GM18517 (cell line): Measurements from ENCODE around the gene LDLRAD3.

Experiments used
- ATAC-seq: cut with Tn5 transposase; IDR thresholded peaks from one replicate; pipeline ENCODE4 v1.9.1; 2021; ENCODE audit warnings: mild to moderate bottlenecking, moderate library complexity; ENCODE audit not compliant: unreplicated experiment

The LDLRAD3 gene

GRCh38 chr11:36014898-36015665, 71.2 kb downstream of the LDLRAD3 start:
- ATAC-seq: no peak

GRCh38 chr11:36015799-36016198, 71.9 kb downstream of the LDLRAD3 start:
- ATAC-seq: no peak

- no peak for ATAC-seq
Observed at GRCh38 chr11:36016263-36016662, 72.4 kb downstream of the LDLRAD3 start.

GRCh38 chr11:36016709-36017108, 72.8 kb downstream of the LDLRAD3 start:
- no peak for ATAC-seq

- no peak for ATAC-seq
Observed at GRCh38 chr11:36019005-36019596, 75.2 kb downstream of the LDLRAD3 start.

GRCh38 chr11:36019722-36020121, 75.9 kb downstream of the LDLRAD3 start:
- no peak for ATAC-seq

GRCh38 chr11:36022882-36023281, 79.0 kb downstream of the LDLRAD3 start:
- no peak for ATAC-seq

GRCh38 chr11:36023922-36024321, 80.1 kb downstream of the LDLRAD3 start:
- no peak for ATAC-seq

- no peak for ATAC-seq
Observed at GRCh38 chr11:36024716-36025115, 80.9 kb downstream of the LDLRAD3 start.

- ATAC-seq: no peak
Observed at GRCh38 chr11:36026315-36026968, 82.6 kb downstream of the LDLRAD3 start.

GRCh38 chr11:36027731-36028130, 83.9 kb downstream of the LDLRAD3 start:
- no peak for ATAC-seq

- ATAC-seq: no peak
Observed at GRCh38 chr11:36029616-36030015, 85.8 kb downstream of the LDLRAD3 start.

- ATAC-seq: no peak
Observed at GRCh38 chr11:36030731-36031281, 86.9 kb downstream of the LDLRAD3 start.

- no peak for ATAC-seq
Observed at GRCh38 chr11:36033082-36033751, 89.4 kb downstream of the LDLRAD3 start.

- no peak for ATAC-seq
Observed at GRCh38 chr11:36033936-36034335, 90.1 kb downstream of the LDLRAD3 start.

- ATAC-seq: no peak
Observed at GRCh38 chr11:36034551-36035331, 90.9 kb downstream of the LDLRAD3 start.

- no peak for ATAC-seq
Observed at GRCh38 chr11:36035454-36035853, 91.6 kb downstream of the LDLRAD3 start.

GRCh38 chr11:36035999-36036398, 92.1 kb downstream of the LDLRAD3 start:
- ATAC-seq: no peak

GRCh38 chr11:36037031-36037430, 93.2 kb downstream of the LDLRAD3 start:
- no peak for ATAC-seq

- ATAC-seq: no peak
Observed at GRCh38 chr11:36038541-36038940, 94.7 kb downstream of the LDLRAD3 start.
